Motor neuron (in vitro differentiated cells): ENCODE results near the gene SCMH1. TPM values are rescaled to one million over a fixed set of nuclear protein-coding genes. Genes with fewer than 3 reads are reported as not detected.

ENCODE experiments used
- ATAC-seq, 8 experiments: fragments of 200-7000 bp; cut with Tn5 transposase; replicated peaks in 6 of 8; 2 replicates each; pipeline ENCODE4 v1.8.0; 2021; ENCODE audit warnings: mild to moderate bottlenecking in 8 of 8, moderate library complexity in 8 of 8
- H3K27ac ChIP-seq, 2 donors: fragments of 250-450 bp; sonication (Bioruptor Pico); 2 replicates each; pipeline ENCODE4 v1.9.0; 2021; ENCODE audit warnings: antibody characterized with exemption in 2 of 2, mild to moderate bottlenecking in 2 of 2, moderate library complexity in 1 of 2
- H3K4me1 ChIP-seq, 2 donors: fragments of 250-450 bp; sonication (Bioruptor Pico); replicated peaks in 1 of 2; 2 replicates each; pipeline ENCODE4 v1.6.1; 2021; ENCODE audit warnings: antibody characterized with exemption in 2 of 2, mild to moderate bottlenecking in 2 of 2, moderate library complexity in 1 of 2
- H3K4me3 ChIP-seq, 5 donors: fragments of 250-450 bp; sonication (Bioruptor Pico); 2 replicates each; pipeline ENCODE4 v1.9.0; 2021; ENCODE audit warnings: antibody characterized with exemption in 5 of 5, mild to moderate bottlenecking in 5 of 5, moderate library complexity in 4 of 5
- WGBS, 10 experiments: fragments of 450-650 bp; shearing (Covaris generic); methylation state at CpG; one replicate each; pipeline ENCODE4 v1.0.0; 2022; 5-methylcytosine and 5-hydroxymethylcytosine counted together
- in situ Hi-C, 9 experiments: fragments of 400-800 bp; cut with MboI; loops; one replicate each; pipeline ENCODE4 v1.15.0; 2021; ENCODE audit warnings: low sequenced_read_pairs in 9 of 9, low pct_unique_long_range_greater_than_20kb in 2 of 9; ENCODE audit not compliant: unreplicated experiment in 9 of 9
- total RNA-seq, 8 experiments: library from RNA; unstranded; fragments of 300-600 nt; gene quantifications; 2 replicates each; pipeline versions ENCODE4 v1.2.3 to v1.2.4, GENCODE V29; 2022

Gene SCMH1
- total RNA-seq, 8 experiments from 2014 or later: 8.8 to 40.9 (median 30.1) TPM

DNA sequence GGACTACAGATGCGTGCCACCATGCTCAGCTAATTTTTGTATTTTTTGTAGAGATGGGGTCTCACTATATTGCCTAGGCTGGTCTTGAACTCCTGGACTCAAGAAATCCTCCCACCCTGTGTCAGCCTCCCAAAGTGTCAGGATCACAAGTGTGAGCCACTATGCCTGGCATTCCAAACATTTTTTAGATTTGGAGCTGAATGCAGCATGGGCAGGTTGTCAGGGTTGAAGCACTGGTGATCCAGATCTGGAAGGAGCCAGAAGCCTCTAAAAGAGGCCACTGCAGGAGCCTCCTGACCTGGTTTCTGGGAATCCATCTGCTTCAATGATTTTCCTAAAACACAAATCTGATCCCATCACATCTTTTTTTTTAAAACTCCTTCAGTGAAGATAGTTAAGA lies 264.4 kb downstream of the SCMH1 start:
- WGBS, 10 experiments: 83 to 100% (median 100%) methylated on average over 1 of the region's 1 CpG; no CpG with 5 or more reads in 5 of the 10 experiments
- H3K4me3 ChIP-seq: no peak overlapping the region
- no peak overlapping the region for H3K27ac ChIP-seq
- in situ Hi-C loops: no loop called here
- H3K4me1 ChIP-seq: peaks cover 13% of the 10 kb centered on the region in 2 donors
- no peak for ATAC-seq

Other genes with a start within 250 kb of the SCMH1 start
- gene SLFNL1, start 220.6 kb downstream of the SCMH1 start, total RNA-seq: 1 to 10 TPM in 5 of 8 experiments, under 1 TPM in 3; 0.50 to 4.2 (median 1.5) TPM
- 1 to 10 TPM in 4 of 8 experiments, under 1 TPM in 4; 0.36 to 3.6 (median 1.3) TPM for gene FOXO6, start 119.1 kb upstream of the SCMH1 start, total RNA-seq
- under 1 TPM in 6 of 8 experiments, not detected in 2; 0.23 to 0.81 (median 0.53) TPM for gene EDN2, start 242.4 kb upstream of the SCMH1 start, total RNA-seq